GM13976 (cell line): ENCODE measurements around the gene LYRM9.

ENCODE experiments used
- DNase-seq: peaks from one replicate; pipeline ENCODE4 v3.0.0; 2012; ENCODE audit warnings: low spot score
- CTCF ChIP-seq: IDR thresholded peaks from 2 replicates; pipeline ENCODE4 v1.5.1; 2012; ENCODE audit warnings: borderline replicate concordance, mild to moderate bottlenecking; ENCODE audit not compliant: insufficient read depth; ENCODE audit errors: extremely low read depth, missing control alignments, control extremely low read depth
- in situ Hi-C: fragments of 300-500 bp; cut with MboI; formaldehyde crosslinking; loops from one replicate; pipeline ENCODE4 v1.12.0; 2022; ENCODE audit warnings: low sequenced_read_pairs, mixed read lengths, inconsistent platforms; ENCODE audit not compliant: unreplicated experiment

Gene LYRM9

GRCh38 chr17:27870345-27870744 is 22.8 kb downstream of the LYRM9 start:
- in situ Hi-C loops: no loop called here
- DNase-seq: no peak
- TF ChIP-seq CTCF: no peak

- no peak for TF ChIP-seq CTCF
- in situ Hi-C loops: loop anchor here (5.0 to 10.0 kb wide), 2 partner anchors 66 to 514 kb away; partner anchors contain the start of gene NOS2
- DNase-seq: no peak
Measured at GRCh38 chr17:27868565-27868964, 24.6 kb downstream of the LYRM9 start.

GRCh38 chr17:27862840-27863239 is 30.3 kb downstream of the LYRM9 start:
- TF ChIP-seq CTCF: no peak
- in situ Hi-C loops: loop anchor here (10.0 kb wide), 1 partner anchor 508 kb away; no protein-coding TSS in a partner anchor
- DNase-seq: no peak

GRCh38 chr17:27862004-27862403 is 31.2 kb downstream of the LYRM9 start:
- TF ChIP-seq CTCF: no peak
- in situ Hi-C loops: loop anchor here (10.0 kb wide), 1 partner anchor 507 kb away; no protein-coding TSS in a partner anchor
- DNase-seq: no peak

- DNase-seq: no peak
- TF ChIP-seq CTCF: no peak
- in situ Hi-C loops: loop anchor here (10.0 kb wide), 1 partner anchor 506 kb away; no protein-coding TSS in a partner anchor
Measured at GRCh38 chr17:27860971-27861664, 32.0 kb downstream of the LYRM9 start.

- DNase-seq: no peak
- in situ Hi-C loops: no loop called here
- no peak for TF ChIP-seq CTCF
Measured at GRCh38 chr17:27858621-27859305, 34.4 kb downstream of the LYRM9 start.
